ENCODE results near the gene THOC3.
"Not testable (repeated sequence)": the region's sequence is repeated elsewhere in the genome, so short reads cannot be mapped to it uniquely, and the experiment has no call there.

DNA sequence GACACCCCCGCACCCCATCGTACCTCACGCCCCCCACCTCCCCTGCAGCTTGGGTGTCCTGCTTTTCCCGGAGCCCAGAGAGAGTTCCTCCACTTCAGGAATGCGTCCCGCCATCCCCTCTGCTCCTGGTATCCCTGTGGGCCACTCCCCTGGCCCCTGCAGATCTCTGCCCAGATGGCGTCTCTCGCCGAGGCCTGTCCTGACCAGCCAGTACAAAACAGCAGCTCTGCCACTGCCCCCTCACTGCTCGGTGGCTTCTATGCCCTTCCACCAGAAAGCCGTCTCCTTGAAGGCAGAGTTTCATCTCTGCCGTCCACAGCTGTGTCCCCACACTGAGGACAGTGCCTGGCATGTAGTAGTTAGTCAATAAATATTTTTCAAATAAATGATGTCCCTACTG, 58.0 kb downstream of the THOC3 start:
- TF ChIP-seq CTCF (IDR thresholded peaks at IDR 0.05; ENCODE audit: low read depth, low read length); EZH2phosphoT487 (IDR thresholded peaks at IDR 0.05; ENCODE audit: low read depth): not testable (repeated sequence)
